ENCODE data around the gene CNTN1.

GRCh38 chr12:40988355-40988754 lies 296.1 kb downstream of the CNTN1 start:
- TF ChIP-seq POLR2A (IDR thresholded peaks at IDR 0.05) (no peak), CTCF (IDR thresholded peaks at IDR 0.05) (no peak), EP300 (IDR thresholded peaks at IDR 0.05) (no peak), POLR2AphosphoS5 (IDR thresholded peaks at IDR 0.05) (no peak)
